Ascending aorta (tissue), 2 donors: ENCODE measurements around the gene TDRD12. TPM values are rescaled to one million over a fixed set of nuclear protein-coding genes. Genes with fewer than 3 reads are reported as not detected.
"Not testable (repeated sequence)": the region's sequence is repeated elsewhere in the genome, so short reads cannot be mapped to it uniquely, and the experiment has no call there.

Experiments
- DNase-seq, 2 donors: peaks; one replicate each; pipeline ENCODE4 v3.0.0-alpha.2; 2019; ENCODE audit warnings: low spot score in 2 of 2
- H3K27ac ChIP-seq, 2 donors: fragments of 200-600 bp; sonication (generic); one replicate each; pipeline ENCODE4 v1.5.1; 2016 to 2017; ENCODE audit warnings: mild to moderate bottlenecking in 1 of 2
- H3K27me3 ChIP-seq: fragments of 200-600 bp; sonication (generic); one replicate; pipeline ENCODE4 v1.5.1; 2017
- H3K36me3 ChIP-seq, 2 donors: fragments of 200-600 bp; sonication (generic); one replicate each; pipeline ENCODE4 v1.5.1; 2016
- H3K4me1 ChIP-seq, 2 donors: fragments of 200-600 bp; sonication (generic); one replicate each; pipeline ENCODE4 v1.5.1; 2016 to 2017; ENCODE audit warnings: mild to moderate bottlenecking in 1 of 2
- H3K4me3 ChIP-seq, 2 donors: fragments of 200-600 bp; sonication (generic); one replicate each; pipeline ENCODE4 v1.5.1; 2016 to 2017; ENCODE audit warnings: mild to moderate bottlenecking in 1 of 2
- H3K9me3 ChIP-seq, 2 donors: fragments of 200-600 bp; sonication (generic); one replicate each; pipeline ENCODE4 v1.5.1; 2016
- CTCF ChIP-seq, 3 experiments: fragments of 200-600 bp in 2 of 3; fragments of 450-650 bp in 1 of 3; sonication (generic) in 2 of 3; IDR thresholded peaks; one replicate each; pipeline ENCODE4 v1.5.1; 2016 to 2019; ENCODE audit warnings: antibody characterized with exemption in 3 of 3, mild to moderate bottlenecking in 1 of 3, moderate library complexity in 1 of 3
- intact Hi-C: fragments of 100-400 bp; cut with DNase I; formaldehyde crosslinking; loops from one replicate; pipeline ENCODE4 v1.15.1; 2023
- total RNA-seq: library from RNA; depleted of rRNA; stranded (reverse); fragments of >200 nt; gene quantifications from one replicate; pipeline ENCODE4 v1.1.0, GENCODE V29; 2016

TDRD12 gene
- total RNA-seq, 1 donor from 2014 or later: 0.11 TPM

DNA sequence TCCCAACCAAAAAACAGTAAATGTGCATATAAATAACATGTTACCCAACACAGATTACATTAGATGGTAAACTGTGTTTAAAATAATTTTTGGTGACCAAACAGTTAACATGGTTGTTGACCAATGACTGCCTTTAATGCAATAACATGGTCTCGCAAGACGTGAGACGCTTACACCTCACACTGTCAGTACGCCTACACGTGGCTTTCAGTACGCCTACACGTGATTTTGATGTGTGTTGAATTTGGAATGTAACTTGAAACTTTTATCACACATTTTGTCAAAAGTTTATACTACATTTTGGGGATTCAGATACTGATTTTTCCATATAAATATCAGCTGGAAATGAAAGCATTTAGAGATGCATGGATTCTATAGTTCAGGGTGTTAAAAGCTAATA, 118.0 kb downstream of the TDRD12 start:
- Histone ChIP-seq H3K36me3 (peaks cover 0 to 18% of the 10 kb centered on the region in 2 donors), H3K4me3 (no peak overlapping the region), H3K9me3 (peaks cover 0 to 22% of the 10 kb centered on the region in 2 donors), H3K27ac (no peak overlapping the region), H3K27me3 (no peaks in the 10 kb centered on the region), H3K4me1 (no peaks in the 10 kb centered on the region)
- DNase-seq: no peak
- intact Hi-C loops: no loop called here
- TF ChIP-seq CTCF (IDR thresholded peaks at IDR 0.05): no peak

DNA sequence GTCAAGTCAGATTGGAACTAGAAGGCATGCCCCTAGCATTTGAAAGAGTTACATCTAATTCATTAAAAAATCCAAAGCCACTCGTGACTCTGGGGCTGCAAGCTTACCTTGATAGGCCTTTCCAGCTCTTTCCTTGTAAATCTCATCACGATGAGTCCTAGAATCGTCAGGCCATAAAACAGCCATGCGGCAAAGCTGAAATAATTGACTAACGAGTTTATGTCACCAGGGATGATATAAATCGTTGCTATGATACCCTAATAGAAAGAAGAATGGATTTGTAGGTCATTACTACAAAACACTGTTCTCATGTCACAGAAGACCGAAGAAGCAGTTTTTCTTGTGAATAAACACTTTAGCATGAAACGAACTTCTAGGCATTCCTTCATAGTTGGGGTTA, 122.5 kb downstream of the TDRD12 start:
- peaks cover 0 to 22% of the 10 kb centered on the region in 2 donors for H3K9me3 ChIP-seq
- intact Hi-C loops: no loop called here

DNA sequence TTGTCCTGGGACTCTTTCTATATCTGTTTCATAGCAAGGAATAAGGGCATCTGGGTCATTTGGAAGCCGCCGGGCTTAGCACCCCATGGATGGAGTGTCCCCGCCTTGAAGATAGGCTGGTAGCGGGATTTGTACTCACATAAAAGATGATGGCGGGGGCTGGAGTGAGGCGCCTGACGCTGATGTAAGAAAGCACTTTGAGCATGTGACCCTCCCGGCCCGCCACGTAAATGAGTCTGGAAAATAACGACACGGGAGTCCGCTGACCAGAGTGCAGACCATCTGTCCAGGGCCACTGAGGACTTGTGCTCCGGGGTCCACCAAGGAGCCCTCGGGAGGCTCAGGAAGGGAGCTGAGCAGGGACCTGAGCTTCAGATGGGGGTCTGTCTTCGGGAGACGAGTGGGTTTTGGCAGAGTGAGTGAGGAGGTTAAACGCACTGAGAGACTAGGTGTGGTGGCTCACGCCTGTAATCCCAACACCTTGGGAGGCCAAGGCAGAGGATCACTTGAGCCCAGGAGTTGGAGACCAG, 124.2 kb downstream of the TDRD12 start:
- H3K27ac ChIP-seq: no peak overlapping the region
- no peak for DNase-seq
- H3K36me3 ChIP-seq: peaks cover 0 to 18% of the 10 kb centered on the region in 2 donors
- intact Hi-C loops: no loop called here
- H3K4me3 ChIP-seq: no peak overlapping the region
- TF ChIP-seq CTCF (IDR thresholded peaks at IDR 0.05): no peak
- H3K27me3 ChIP-seq: no peaks in the 10 kb centered on the region
- H3K9me3 ChIP-seq: peaks cover 0 to 22% of the 10 kb centered on the region in 2 donors
- H3K4me1 ChIP-seq: no peaks in the 10 kb centered on the region

More for the DNA sequence above, 122.5 kb downstream of the TDRD12 start:
- no peak overlapping the region for H3K4me3 ChIP-seq
- no peaks in the 10 kb centered on the region for H3K4me1 ChIP-seq
- TF ChIP-seq CTCF (IDR thresholded peaks at IDR 0.05): no peak
- H3K27ac ChIP-seq: no peak overlapping the region
- H3K27me3 ChIP-seq: no peaks in the 10 kb centered on the region
- DNase-seq: no peak
- H3K36me3 ChIP-seq: peaks cover 0 to 18% of the 10 kb centered on the region in 2 donors

- H3K4me1 ChIP-seq, H3K9me3 ChIP-seq, intact Hi-C loops, H3K4me3 ChIP-seq, H3K36me3 ChIP-seq, H3K27me3 ChIP-seq, DNase-seq, H3K27ac ChIP-seq: not testable (repeated sequence)
Measured at GRCh38 chr19:32848035-32848434, 128.5 kb downstream of the TDRD12 start.

GRCh38 chr19:32852216-32852615, 132.6 kb downstream of the TDRD12 start:
- no peaks in the 10 kb centered on the region for H3K9me3 ChIP-seq
- H3K36me3 ChIP-seq: peaks cover 0 to 4% of the 10 kb centered on the region in 2 donors
- H3K4me3 ChIP-seq: no peak overlapping the region
- no peak for TF ChIP-seq CTCF (IDR thresholded peaks at IDR 0.05)
- intact Hi-C loops: no loop called here
- H3K27me3 ChIP-seq: no peaks in the 10 kb centered on the region
- DNase-seq: no peak
- H3K27ac ChIP-seq: no peak overlapping the region
- no peaks in the 10 kb centered on the region for H3K4me1 ChIP-seq

- H3K36me3 ChIP-seq, intact Hi-C loops, H3K4me1 ChIP-seq, H3K9me3 ChIP-seq, H3K27ac ChIP-seq, DNase-seq, H3K27me3 ChIP-seq, H3K4me3 ChIP-seq: not testable (repeated sequence)
Measured at GRCh38 chr19:32856818-32857217, 137.3 kb downstream of the TDRD12 start.

DNA sequence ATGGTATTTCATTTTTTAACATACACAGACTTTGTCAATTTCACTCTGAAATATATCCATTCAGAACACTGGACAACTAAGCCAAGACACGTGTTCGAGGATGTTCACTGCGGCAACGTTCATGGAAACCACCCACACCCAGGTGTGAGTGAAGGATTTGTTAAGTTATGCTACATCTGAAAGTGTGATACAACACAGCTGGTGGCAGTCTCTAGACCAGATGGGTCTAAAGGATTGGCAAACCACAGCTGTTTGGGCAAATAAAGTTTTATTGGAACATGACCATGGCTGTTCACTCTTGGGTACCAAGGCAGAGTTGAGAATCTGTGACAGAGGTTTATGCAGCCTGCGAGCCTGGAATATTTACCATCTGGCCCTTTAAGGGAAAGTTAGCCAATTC, 138.0 kb downstream of the TDRD12 start:
- Histone ChIP-seq H3K27me3 (no peaks in the 10 kb centered on the region), H3K27ac (no peak overlapping the region), H3K4me1 (no peaks in the 10 kb centered on the region), H3K9me3 (no peaks in the 10 kb centered on the region), H3K4me3 (no peak overlapping the region), H3K36me3 (peaks cover 0 to 5% of the 10 kb centered on the region in 2 donors)
- DNase-seq: no peak
- TF ChIP-seq CTCF (IDR thresholded peaks at IDR 0.05): no peak
- intact Hi-C loops: no loop called here
